Stimulated activated CD4-positive, alpha-beta T cell treated with anti-CD3 and anti-CD28 coated beads, Interleukin-12 subunit alpha, Interleukin-12 subunit beta, amount 100 ng/mL, for 48 hours (primary cell): ENCODE measurements around the gene DUOXA1.
"Not testable (repeated sequence)": the region's sequence is repeated elsewhere in the genome, so short reads cannot be mapped to it uniquely, and the experiment has no call there.

Source experiments
- DNase-seq, 3 donors: peaks; one replicate each; pipeline ENCODE4 v3.0.0-alpha.2; 2020; ENCODE audit warnings: low read depth in 2 of 3, low spot score in 1 of 3

The DUOXA1 gene

GRCh38 chr15:45151998-45152828 lies 22.5 kb upstream of the DUOXA1 start:
- DNase-seq = no peak

- no peak for DNase-seq
Observed at GRCh38 chr15:45150997-45151396, 21.3 kb upstream of the DUOXA1 start.

GRCh38 chr15:45150481-45150880 lies 20.8 kb upstream of the DUOXA1 start:
- no peak for DNase-seq

- no peak for DNase-seq
Observed at GRCh38 chr15:45149060-45149459, 19.4 kb upstream of the DUOXA1 start.

GRCh38 chr15:45148076-45149059 lies 18.7 kb upstream of the DUOXA1 start:
- no peak for DNase-seq

GRCh38 chr15:45147606-45148005 lies 17.9 kb upstream of the DUOXA1 start:
- no peak for DNase-seq

GRCh38 chr15:45146405-45146804 lies 16.7 kb upstream of the DUOXA1 start:
- DNase-seq = no peak

- no peak for DNase-seq
Observed at GRCh38 chr15:45144775-45145174, 15.1 kb upstream of the DUOXA1 start.

GRCh38 chr15:45143946-45144345 lies 14.3 kb upstream of the DUOXA1 start:
- DNase-seq = no peak

- no peak for DNase-seq
Observed at GRCh38 chr15:45143056-45143455, 13.4 kb upstream of the DUOXA1 start.

- DNase-seq = no peak
Observed at GRCh38 chr15:45141386-45141785, 11.7 kb upstream of the DUOXA1 start.

- no peak for DNase-seq
Observed at GRCh38 chr15:45140557-45141250, 11.0 kb upstream of the DUOXA1 start.

- no peak for DNase-seq
Observed at GRCh38 chr15:45139770-45140169, 10.1 kb upstream of the DUOXA1 start.

GRCh38 chr15:45138814-45139765 lies 9.4 kb upstream of the DUOXA1 start:
- no peak for DNase-seq

GRCh38 chr15:45137703-45138102 lies 8.0 kb upstream of the DUOXA1 start:
- no peak for DNase-seq

- DNase-seq = no peak
Observed at GRCh38 chr15:45136378-45136764, 6.7 kb upstream of the DUOXA1 start.

- not testable (repeated sequence) for DNase-seq
Observed at GRCh38 chr15:45135705-45136377, 6.2 kb upstream of the DUOXA1 start.

GRCh38 chr15:45134682-45135604 lies 5.3 kb upstream of the DUOXA1 start:
- DNase-seq = no peak

GRCh38 chr15:45134046-45134445 lies 4.4 kb upstream of the DUOXA1 start:
- DNase-seq = no peak
